OCI-LY7 (cell line): Measurements from ENCODE around the gene KLF16. TPM values are rescaled to one million over a fixed set of nuclear protein-coding genes. Genes with fewer than 3 reads are reported as not detected.

ENCODE experiments used
- BruUV-seq: library from RNA; stranded (reverse); fragments of 400-500 nt; replicated peaks from 2 replicates; lab custom pipeline; 2021; lab: Mats Ljungman, UMichigan
- CTCF ChIA-PET: fragments of 300-600 bp; sonication (Branson Sonifier 250); formaldehyde crosslinking; loops from one replicate; lab custom pipeline; 2022; ENCODE audit warnings: antibody characterized with exemption; ENCODE audit not compliant: unreplicated experiment; lab: Charles Lee
- POLR2A ChIA-PET: fragments of 300-600 bp; sonication (Branson Sonifier 250); formaldehyde crosslinking; loops from one replicate; lab custom pipeline; 2022; ENCODE audit warnings: antibody characterized with exemption; lab: Charles Lee
- DNase-seq: peaks from one replicate; pipeline ENCODE4 v3.0.0-alpha.2; 2015; ENCODE audit warnings: low spot score
- H2AFZ ChIP-seq: fragments of 200-600 bp; sonication (generic), shearing (Covaris generic); 2 replicates; pipeline ENCODE4 v1.6.1; 2014; ENCODE audit warnings: mild to moderate bottlenecking, antibody characterized with exemption, low read length, moderate library complexity
- H3K27ac ChIP-seq: fragments of 200-600 bp; sonication (generic); 2 replicates; pipeline ENCODE4 v1.5.1; 2014; ENCODE audit warnings: mixed run types, low read depth, mild to moderate bottlenecking, moderate library complexity, low read length, inconsistent platforms; ENCODE audit not compliant: poor library complexity, severe bottlenecking
- H3K36me3 ChIP-seq: fragments of 200-600 bp; sonication (generic); 2 replicates; pipeline ENCODE4 v1.6.1; 2014; ENCODE audit warnings: mild to moderate bottlenecking, antibody characterized with exemption, low read length, moderate library complexity, mixed read lengths; ENCODE audit not compliant: insufficient read depth
- H3K4me1 ChIP-seq: fragments of 200-600 bp; sonication (generic); 2 replicates; pipeline ENCODE4 v1.5.1; 2014; ENCODE audit warnings: mild to moderate bottlenecking, low read length; ENCODE audit not compliant: insufficient read depth, poor library complexity, severe bottlenecking
- H3K4me2 ChIP-seq: fragments of 200-600 bp; sonication (generic); 2 replicates; pipeline ENCODE4 v1.6.1; 2014; ENCODE audit warnings: mild to moderate bottlenecking, low read length
- H3K4me3 ChIP-seq: fragments of 200-600 bp; sonication (generic); 2 replicates; pipeline ENCODE4 v1.5.1; 2014; ENCODE audit warnings: mild to moderate bottlenecking, low read depth, low read length; ENCODE audit not compliant: poor library complexity, severe bottlenecking
- H3K79me2 ChIP-seq: fragments of 200-600 bp; sonication (generic); 2 replicates; pipeline ENCODE4 v1.6.1; 2016; ENCODE audit warnings: low read depth, mild to moderate bottlenecking, low read length, moderate library complexity, mixed read lengths; ENCODE audit not compliant: insufficient read depth
- H3K9me2 ChIP-seq: fragments of 200-600 bp; sonication (generic); 2 replicates; pipeline ENCODE4 v1.6.1; 2016; ENCODE audit warnings: mild to moderate bottlenecking, low read length, mixed read lengths; ENCODE audit not compliant: insufficient read depth
- H3K9me3 ChIP-seq: fragments of 200-600 bp; sonication (generic); 2 replicates; pipeline ENCODE4 v1.6.1; 2014; ENCODE audit warnings: mild to moderate bottlenecking, mixed run types, low read length, mixed read lengths
- H4K20me1 ChIP-seq: fragments of 200-600 bp; sonication (generic); 2 replicates; pipeline ENCODE4 v1.6.1; 2014; ENCODE audit warnings: mild to moderate bottlenecking, antibody characterized with exemption, low read length, moderate library complexity, mixed read lengths; ENCODE audit not compliant: insufficient read depth
- EZH2phosphoT487 ChIP-seq: fragments of 200-600 bp; sonication (generic); IDR thresholded peaks from 2 replicates; pipeline ENCODE4 v1.6.1; 2018; ENCODE audit warnings: low read depth, borderline replicate concordance, mild to moderate bottlenecking, mixed run types, antibody characterized with exemption, low read length, moderate library complexity, mixed read lengths
- intact Hi-C: fragments of 100-400 bp; cut with micrococcal nuclease; formaldehyde crosslinking; loops from one replicate; pipeline ENCODE4 v1.10.0; 2022; ENCODE audit not compliant: unreplicated experiment
- total RNA-seq, 2 experiments: library from RNA; depleted of rRNA in 1 of 2; stranded (reverse); fragments of >200 nt in 1 of 2; shearing (Covaris generic) in 1 of 2; gene quantifications; 2 replicates each; pipeline ENCODE4 v1.2.3, GENCODE V29; 2014 to 2022
- TF ChIP-seq, protein P1 (sequence below): fragments of 200-600 bp; sonication (generic); conservative IDR thresholded peaks from 2 replicates; pipeline ENCODE4 v1.5.1; 2014; ENCODE audit warnings: mild to moderate bottlenecking, antibody characterized with exemption, low read length, moderate library complexity, mixed read lengths

Gene KLF16
- total RNA-seq, 2 experiments from 2014 or later = 9.6 to 44.4 TPM

GRCh38 chr19:1845642-1846041 is 17.7 kb downstream of the KLF16 start:
- no peak overlapping the region for H3K27ac ChIP-seq
- peaks cover 19% of the 10 kb centered on the region for H3K4me1 ChIP-seq
- peaks cover 69% of the 10 kb centered on the region for H3K79me2 ChIP-seq
- no peaks in the 10 kb centered on the region for H3K9me3 ChIP-seq
- 0 out of 2 replicates have a peak overlapping the region, but pooled peaks have one; percentile 80 for H3K4me2 ChIP-seq
- H3K36me3 ChIP-seq = peaks cover 22% of the 10 kb centered on the region; the same call in 1 of the 2 replicates
- H3K9me2 ChIP-seq = no peaks in the 10 kb centered on the region
- H3K4me3 ChIP-seq = no peak overlapping the region
- DNase-seq = no peak
- no peak overlapping the region for H2AFZ ChIP-seq
- TF ChIP-seq EZH2phosphoT487 = no peak
- TF ChIP-seq, protein P1, sequence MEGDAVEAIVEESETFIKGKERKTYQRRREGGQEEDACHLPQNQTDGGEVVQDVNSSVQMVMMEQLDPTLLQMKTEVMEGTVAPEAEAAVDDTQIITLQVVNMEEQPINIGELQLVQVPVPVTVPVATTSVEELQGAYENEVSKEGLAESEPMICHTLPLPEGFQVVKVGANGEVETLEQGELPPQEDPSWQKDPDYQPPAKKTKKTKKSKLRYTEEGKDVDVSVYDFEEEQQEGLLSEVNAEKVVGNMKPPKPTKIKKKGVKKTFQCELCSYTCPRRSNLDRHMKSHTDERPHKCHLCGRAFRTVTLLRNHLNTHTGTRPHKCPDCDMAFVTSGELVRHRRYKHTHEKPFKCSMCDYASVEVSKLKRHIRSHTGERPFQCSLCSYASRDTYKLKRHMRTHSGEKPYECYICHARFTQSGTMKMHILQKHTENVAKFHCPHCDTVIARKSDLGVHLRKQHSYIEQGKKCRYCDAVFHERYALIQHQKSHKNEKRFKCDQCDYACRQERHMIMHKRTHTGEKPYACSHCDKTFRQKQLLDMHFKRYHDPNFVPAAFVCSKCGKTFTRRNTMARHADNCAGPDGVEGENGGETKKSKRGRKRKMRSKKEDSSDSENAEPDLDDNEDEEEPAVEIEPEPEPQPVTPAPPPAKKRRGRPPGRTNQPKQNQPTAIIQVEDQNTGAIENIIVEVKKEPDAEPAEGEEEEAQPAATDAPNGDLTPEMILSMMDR = no peak
- intact Hi-C loops = no loop called here
- H4K20me1 ChIP-seq = peaks cover 17% of the 10 kb centered on the region
- POLR2A ChIA-PET = no interaction called here
- CTCF ChIA-PET = no interaction called here
- BruUV-seq = no TSS peak

GRCh38 chr19:1845125-1845515 is 18.3 kb downstream of the KLF16 start:
- TF ChIP-seq, protein P1 = no peak
- no peak for TF ChIP-seq EZH2phosphoT487
- BruUV-seq = no TSS peak
- H3K36me3 ChIP-seq = peaks cover 22% of the 10 kb centered on the region; the same call in 1 of the 2 replicates
- peaks cover 71% of the 10 kb centered on the region for H3K79me2 ChIP-seq
- H4K20me1 ChIP-seq = peaks cover 17% of the 10 kb centered on the region
- no peaks in the 10 kb centered on the region for H3K9me3 ChIP-seq
- no peaks in the 10 kb centered on the region for H3K9me2 ChIP-seq
- H2AFZ ChIP-seq = no peak overlapping the region
- intact Hi-C loops = no loop called here
- no peak overlapping the region for H3K4me2 ChIP-seq
- ChIA-PET CTCF (no interaction called here), POLR2A (no interaction called here)
- peaks cover 19% of the 10 kb centered on the region for H3K4me1 ChIP-seq
- no peak for DNase-seq
- no peak overlapping the region for H3K27ac ChIP-seq
- no peak overlapping the region for H3K4me3 ChIP-seq

DNA sequence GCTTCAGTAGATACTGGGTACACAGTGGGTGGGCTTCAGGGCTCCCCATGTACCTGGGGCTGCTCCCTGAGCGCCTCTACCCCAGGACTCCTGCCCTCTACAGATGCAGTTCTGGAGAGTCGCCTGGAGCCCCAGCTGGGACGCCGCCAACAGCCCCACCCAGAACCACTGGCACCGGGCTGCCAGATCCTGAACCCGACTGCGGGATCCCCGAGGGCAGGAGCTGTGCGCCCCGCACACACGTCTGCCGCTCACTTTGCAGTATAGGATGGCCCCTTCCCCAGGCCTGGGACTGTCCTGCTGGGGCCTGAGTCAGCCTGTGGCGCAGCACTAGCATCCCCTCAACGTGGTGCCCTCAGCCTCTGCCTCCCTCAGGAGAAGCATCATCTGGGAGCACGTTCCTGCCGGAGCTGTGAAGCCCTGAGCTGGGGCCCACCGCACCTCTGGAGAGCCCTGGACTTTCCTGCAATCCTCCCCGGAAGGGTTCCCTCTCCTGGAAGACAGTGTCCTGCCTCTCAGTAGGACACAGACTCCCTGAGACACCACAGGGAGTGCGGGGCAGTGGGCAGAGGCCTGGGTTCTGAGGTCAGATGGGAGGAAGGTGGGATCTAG is 18.8 kb downstream of the KLF16 start:
- CTCF ChIA-PET = no interaction called here
- H4K20me1 ChIP-seq = peaks cover 13% of the 10 kb centered on the region
- H3K4me2 ChIP-seq = no peak overlapping the region

More for the DNA sequence above, 18.8 kb downstream of the KLF16 start:
- intact Hi-C loops = no loop called here
- H3K79me2 ChIP-seq = peaks cover 75% of the 10 kb centered on the region
- peaks cover 27% of the 10 kb centered on the region; the same call in 1 of the 2 replicates for H3K36me3 ChIP-seq
- H3K27ac ChIP-seq = no peak overlapping the region
- no peak overlapping the region for H3K4me3 ChIP-seq
- DNase-seq = no peak
- H3K9me2 ChIP-seq = no peaks in the 10 kb centered on the region
- peaks cover 19% of the 10 kb centered on the region for H3K4me1 ChIP-seq
- POLR2A ChIA-PET = no interaction called here
- TF ChIP-seq, protein P1 = no peak
- TF ChIP-seq EZH2phosphoT487 = no peak
- H3K9me3 ChIP-seq = no peaks in the 10 kb centered on the region
- no TSS peak for BruUV-seq
- H2AFZ ChIP-seq = no peak overlapping the region
